HG02943 (cell line): ENCODE results near the gene DLX2.
"Not testable (repeated sequence)": the region's sequence is repeated elsewhere in the genome, so short reads cannot be mapped to it uniquely, and the experiment has no call there.

Source experiments
- ATAC-seq: cut with Tn5 transposase; IDR thresholded peaks from one replicate; pipeline ENCODE4 v1.9.1; 2021; ENCODE audit warnings: mild to moderate bottlenecking, low read depth, moderate library complexity; ENCODE audit not compliant: unreplicated experiment

DLX2 gene

GRCh38 chr2:172083628-172084394 lies 18.9 kb downstream of the DLX2 start:
- ATAC-seq: no peak

DNA sequence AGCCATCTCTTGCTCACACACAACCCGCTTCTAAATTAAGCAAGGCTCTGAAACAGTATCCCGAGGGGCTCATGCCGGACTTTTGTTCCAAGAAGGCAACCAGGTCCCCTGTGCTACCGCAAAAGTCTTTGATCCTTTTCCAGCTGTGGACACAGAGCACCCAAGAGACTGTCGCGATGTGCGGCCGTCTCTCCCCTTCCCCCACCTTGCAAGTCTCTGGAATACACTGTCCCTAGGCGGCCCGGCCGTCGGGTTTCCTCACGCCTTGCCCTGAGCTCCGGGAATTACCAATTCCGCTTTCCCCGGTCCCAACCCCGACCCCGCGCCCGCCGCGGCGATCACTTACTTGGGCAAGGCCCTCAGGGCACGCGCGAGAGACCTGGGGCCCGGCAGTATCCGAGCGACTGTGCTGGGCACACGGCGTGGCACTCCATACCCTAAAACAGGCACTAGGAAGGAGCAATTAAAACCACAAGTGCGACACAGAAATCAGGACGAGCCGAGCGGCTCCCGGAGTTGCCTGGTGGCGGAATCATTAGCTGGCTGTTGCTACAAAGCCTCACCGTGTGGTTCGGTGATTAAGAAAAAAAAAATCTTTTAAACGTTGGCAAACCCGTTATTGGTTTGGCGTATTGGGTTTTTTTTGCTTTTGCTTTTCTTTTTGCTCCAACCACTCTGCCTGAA lies 19.6 kb downstream of the DLX2 start:
- ATAC-seq: no peak

- no peak for ATAC-seq
Observed at GRCh38 chr2:172082105-172082943, 20.4 kb downstream of the DLX2 start.

DNA sequence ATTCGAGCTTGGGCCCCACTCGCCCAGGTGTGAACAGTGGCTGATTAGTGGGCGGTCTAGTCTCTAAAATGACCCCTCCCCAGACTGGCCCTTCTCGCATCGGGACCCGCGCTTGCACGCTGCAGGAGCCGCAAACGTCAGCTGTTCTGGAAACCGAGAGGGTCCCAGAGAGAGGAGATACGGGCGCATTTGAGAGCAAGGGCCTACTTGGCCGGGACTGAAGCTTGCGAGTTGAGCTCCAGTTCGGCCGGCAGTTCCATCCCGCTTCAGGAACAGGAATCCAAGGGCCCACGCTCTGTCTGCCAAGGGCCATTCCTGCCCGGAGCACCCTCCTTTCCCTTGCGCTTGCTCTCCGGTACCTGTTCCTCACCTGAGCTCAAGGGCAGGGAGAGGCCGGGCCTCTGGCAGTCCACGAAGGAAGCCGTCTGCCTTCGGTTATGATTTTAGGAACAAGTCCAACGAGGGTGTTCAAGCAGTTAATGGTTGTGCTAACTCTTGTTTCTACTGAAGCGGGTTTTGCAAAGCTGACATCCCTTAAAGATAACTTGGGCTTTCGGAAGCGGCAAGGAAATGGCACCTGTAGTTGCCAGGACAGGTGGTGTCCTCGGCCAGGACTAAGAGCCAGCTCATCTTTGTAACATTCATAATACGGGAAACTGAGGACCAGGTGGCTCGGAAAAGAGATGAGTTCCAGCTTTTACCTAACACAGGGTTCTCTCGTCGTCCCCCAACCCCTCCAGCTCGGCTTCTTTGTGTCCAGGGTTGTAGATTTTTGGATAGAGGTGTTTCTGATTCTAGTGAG lies 21.3 kb downstream of the DLX2 start:
- ATAC-seq: no peak

GRCh38 chr2:172080641-172081220 lies 22.0 kb downstream of the DLX2 start:
- no peak for ATAC-seq

- no peak for ATAC-seq
Observed at GRCh38 chr2:172079838-172080640, 22.7 kb downstream of the DLX2 start.

DNA sequence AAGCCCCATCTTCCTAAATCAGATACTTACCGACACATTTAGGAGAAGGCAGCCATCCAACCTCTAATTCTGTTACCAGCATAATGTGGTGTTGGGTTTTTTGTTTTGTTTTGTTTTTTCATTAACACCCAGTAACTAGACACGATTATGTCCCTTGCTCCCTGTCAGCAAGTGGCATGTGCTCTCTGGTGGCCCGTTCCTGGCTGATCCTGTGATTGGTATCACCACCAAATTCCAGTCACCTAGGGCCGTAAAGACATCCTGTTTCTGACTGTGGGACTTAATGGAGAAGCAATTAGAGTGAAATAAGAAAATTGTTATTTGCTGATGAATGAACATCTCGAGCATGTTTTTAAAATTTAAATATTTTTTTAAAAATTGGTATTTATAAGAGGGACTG lies 23.3 kb downstream of the DLX2 start:
- no peak for ATAC-seq

DNA sequence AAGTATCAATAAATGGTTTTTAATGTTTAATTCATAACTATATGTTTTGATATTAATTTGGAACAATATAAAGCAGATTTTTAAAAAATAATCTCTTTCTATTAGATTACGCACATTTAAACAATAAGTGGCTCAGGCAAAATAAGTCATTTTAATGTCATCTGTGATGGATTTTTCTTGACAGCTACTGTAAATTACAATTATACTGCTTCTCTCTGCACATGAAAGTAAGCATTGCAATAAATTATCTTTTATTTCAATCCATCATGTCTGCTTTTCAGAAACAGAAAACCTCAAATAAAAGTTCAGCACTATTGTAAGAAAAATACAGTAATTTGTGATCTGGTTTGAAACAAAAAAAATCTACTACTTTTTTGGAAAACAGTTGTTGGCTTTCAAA lies 28.4 kb downstream of the DLX2 start:
- no peak for ATAC-seq

DNA sequence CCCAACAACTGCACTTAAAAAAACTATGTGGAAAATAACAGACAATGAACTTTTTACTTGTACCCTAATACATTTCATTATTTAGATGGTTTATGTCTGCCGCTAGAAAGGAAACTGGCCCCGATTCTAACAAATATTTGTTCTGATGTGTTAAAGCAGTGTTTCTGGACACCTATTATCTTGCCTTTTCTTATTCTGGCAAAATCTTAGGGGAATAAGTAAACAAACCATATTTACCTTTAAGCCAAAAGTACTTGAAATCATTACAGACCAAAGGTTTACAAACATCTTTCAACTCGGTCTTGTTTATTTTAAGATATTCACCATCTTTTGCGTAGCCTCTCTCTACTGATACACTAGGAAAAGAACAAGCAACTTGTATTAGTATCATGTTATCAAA lies 29.2 kb downstream of the DLX2 start:
- no peak for ATAC-seq

GRCh38 chr2:172072706-172073105 lies 30.0 kb downstream of the DLX2 start:
- no peak for ATAC-seq

- ATAC-seq: no peak
Observed at GRCh38 chr2:172072303-172072702, 30.4 kb downstream of the DLX2 start.

DNA sequence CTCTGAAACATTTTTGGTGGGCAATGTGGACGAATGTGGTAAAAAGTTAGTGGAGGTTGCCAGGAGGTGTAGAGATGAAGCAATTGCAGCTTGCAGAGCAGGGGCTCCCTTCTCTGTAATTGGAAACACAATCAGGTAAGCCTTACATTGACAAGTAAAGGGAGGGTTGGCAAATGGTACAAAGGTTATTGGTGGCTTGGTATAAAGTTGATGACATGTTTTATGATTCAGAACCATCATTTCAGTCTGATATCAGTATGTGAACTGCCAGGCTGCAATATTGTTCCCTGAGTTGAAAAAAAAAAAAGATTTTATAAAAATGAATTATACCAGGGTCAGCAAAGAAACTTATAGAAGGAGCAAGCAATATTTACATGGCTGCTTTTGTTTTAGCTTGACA lies 31.8 kb downstream of the DLX2 start:
- ATAC-seq: no peak

DNA sequence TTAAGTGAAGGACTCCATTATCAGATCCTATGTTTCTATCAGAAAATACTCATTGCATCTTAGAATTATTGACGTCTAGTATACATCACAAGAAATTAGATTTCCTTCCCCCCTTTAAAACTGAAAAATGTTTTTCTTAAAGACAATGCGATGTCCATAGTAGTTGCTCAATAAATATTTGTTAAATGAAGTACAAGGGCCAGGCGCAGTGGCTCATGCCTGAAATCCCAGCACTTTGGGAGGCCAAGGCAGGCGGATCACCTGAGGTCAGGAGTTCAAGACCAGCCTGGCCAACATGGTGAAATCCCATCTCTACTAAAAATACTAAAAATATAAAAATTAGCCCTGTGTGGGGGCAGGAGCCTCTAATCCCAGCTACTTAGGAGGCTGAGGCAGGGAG lies 34.8 kb downstream of the DLX2 start:
- ATAC-seq: not testable (repeated sequence)

DNA sequence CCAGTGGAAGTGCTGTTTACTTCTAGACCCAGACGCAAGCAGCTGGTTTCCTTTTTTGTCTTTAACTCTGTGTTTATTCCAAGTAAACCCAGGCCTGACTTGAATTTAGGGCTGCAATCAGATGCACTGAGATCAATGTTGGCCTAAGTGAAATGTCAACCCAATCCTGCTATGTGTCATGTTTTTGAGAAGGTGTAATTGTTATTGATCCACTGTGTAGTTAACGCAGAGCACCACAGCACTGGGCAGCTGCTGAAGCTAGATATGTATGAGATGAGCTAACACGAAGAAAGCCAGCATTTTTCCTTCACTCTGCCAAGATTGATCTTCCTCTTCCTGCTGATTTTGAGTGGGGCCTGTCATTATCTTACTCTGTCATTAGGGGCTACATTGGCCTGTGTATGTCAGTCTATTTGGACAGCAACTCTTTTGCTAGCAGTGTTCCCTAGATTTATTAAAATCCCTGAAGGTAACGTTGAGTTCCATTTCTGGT lies 36.3 kb downstream of the DLX2 start:
- ATAC-seq: no peak

DNA sequence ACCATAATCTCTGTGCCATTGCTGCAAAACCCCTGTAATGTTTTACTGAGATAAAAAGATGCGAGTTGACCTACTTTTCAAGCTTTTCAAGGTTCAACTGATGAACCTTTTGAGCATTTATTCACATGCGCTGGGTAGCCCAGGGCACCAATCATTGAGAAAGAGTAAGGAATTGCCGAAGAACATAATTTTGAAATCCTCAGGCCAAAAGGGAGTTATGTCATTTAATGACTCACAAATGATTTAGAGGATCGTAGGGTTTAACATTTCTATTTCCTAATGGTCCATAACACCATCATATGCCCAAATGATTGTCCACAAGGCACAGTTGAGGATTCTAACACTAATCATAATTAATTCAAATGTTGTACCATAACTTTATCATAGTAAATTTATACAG lies 37.6 kb downstream of the DLX2 start:
- no peak for ATAC-seq

DNA sequence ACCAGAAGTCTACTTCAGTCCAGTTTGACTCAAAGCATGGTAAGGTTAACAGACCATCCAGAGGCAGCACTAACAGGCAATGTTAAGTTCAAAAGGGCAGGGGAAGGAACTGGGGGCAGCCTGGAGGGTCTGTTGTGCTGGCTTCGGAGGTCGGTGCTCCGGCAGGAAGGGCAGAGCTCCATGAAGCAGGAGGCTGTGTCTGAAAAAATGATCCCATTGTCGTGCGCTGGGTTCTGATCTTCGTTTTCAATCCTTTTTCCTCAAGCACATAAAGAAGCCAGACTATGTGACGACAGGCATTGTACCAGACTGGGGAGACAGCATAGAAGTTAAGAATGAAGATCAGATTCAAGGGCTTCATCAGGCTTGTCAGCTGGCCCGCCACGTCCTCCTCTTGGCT lies 39.3 kb downstream of the DLX2 start:
- no peak for ATAC-seq

DNA sequence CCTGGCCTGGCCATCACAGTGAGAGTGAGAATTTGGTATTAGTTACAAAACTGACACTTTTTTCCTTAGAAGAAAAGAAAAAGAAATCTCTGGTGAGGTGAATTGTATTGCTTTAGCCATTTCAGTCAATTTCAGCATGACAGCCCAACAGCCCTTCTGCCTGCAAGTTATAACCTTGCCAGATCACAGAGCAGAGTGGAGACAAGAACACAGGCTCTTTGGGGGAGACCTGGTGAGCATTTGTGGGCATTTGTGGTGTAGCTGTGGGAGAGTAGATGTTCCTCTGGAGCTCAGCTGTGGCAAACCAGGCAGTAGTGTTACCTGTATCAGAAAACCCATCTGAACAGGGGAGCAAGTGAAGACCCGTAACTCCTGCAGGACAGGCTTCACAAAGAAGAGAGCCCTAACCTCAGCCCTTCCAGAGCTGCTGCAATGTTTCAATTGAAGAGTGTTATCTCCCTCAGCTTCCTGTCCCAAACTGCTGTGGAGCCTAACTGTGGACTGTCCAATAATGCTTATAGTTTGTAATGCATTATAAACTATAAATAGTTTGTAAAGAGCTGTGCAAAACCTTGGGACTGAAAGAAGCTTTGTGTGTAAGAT lies 40.2 kb downstream of the DLX2 start:
- no peak for ATAC-seq

GRCh38 chr2:172060118-172060517 lies 42.6 kb downstream of the DLX2 start:
- ATAC-seq: not testable (repeated sequence)

GRCh38 chr2:172058660-172059059 lies 44.0 kb downstream of the DLX2 start:
- ATAC-seq: no peak
